Measurements from ENCODE around the gene CALCOCO2. TPM values are rescaled to one million over a fixed set of nuclear protein-coding genes. Genes with fewer than 3 reads are reported as not detected.

The CALCOCO2 gene
- polyA plus RNA-seq, 2 of the 4 experiments (the other 2 are of a cell fraction) = 71.6 to 194 TPM

DNA sequence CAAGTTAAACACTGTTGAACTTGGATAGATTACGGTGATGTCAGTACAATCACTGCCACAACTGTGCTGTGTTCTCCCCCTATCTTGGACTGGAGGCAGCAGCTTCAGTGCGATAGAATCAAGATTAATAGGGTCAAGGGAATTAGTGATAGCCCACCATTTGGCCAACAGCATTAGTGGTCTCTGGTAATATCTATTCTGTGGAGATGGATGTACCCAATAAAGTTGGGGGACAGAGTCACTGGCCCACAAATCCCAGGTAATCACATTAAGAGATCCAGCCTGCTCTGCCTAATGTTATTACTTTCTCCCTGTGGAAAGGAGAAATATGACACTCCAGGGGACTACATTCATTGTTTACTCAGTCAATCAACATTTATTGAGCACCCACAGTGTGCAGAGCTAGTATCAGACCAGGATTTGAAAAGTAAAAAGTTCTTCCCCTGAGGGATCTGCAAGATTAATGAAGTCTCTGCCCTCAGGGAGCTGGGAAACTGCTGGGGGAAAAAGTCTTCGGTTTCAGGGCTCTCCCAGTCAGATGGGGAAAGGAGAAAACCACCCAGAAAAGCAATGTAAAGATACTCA is 38.2 kb downstream of the CALCOCO2 start (continued):
- no peak for TF ChIP-seq ZC3H11A (IDR thresholded peaks at IDR 0.05)

DNA sequence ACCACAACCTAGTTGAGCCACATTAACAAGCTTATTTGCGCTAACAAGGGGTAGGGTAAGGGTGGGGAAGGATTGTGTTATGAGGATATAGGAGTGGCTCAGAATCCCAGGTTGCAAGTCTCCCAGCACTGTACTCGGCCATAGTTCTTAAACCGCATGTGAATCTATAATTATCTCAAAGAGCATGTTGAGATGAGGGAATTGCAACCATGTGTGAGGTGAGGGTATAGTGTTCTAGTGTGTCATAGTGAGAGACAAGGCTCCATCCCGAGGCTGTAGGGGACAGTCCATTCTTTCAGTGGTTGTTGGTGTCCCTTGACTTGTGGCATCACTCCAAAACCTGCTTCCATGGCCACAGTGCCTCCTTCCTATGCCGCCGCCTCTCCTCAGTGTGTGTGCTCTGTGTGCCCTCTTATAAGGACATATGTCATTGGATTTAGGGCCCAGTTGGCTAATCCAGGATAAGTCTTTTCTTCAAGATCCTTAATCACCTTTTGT is 39.0 kb downstream of the CALCOCO2 start:
- ChIA-PET CTCF (interaction anchor here (0.6 to 76.6 kb wide), 6 partner anchors 7 to 395 kb away, joined by 3 to 3251 read pairs (median 34); partner anchors contain the start of genes CALCOCO2 and TTLL6), POLR2A (no interaction called here)
- WGBS (ENCODE audit: missing lambda C conversion rate) = 83% methylated on average over 6 of the region's 6 CpGs
- ATAC-seq (no peak), FAIRE-seq (no peak), DNase-seq (ENCODE audit: low read depth in 1 of 2, low spot score in 1 of 2) (no peak)
- Histone ChIP-seq H3K4me1 (peaks cover 58% of the 10 kb centered on the region), H3K9me3 (no peaks in the 10 kb centered on the region), H3K27ac (peak overlapping the region; percentile 90 to 94), H3K4me3 (no peak overlapping the region), H3K4me2 (peak overlapping the region; percentile 82; the same call in 2 of the 3 replicates)
- TF ChIP-seq HOXB13 (CRISPR knock-in tag; IDR thresholded peaks at IDR 0.05; ENCODE audit: low read depth) = no peak
- TF ChIP-seq RNF2 (IDR thresholded peaks at IDR 0.05; ENCODE audit: borderline replicate concordance, low read depth) = no peak
- TF ChIP-seq BHLHE40 (IDR thresholded peaks at IDR 0.05; ENCODE audit: low read depth, low read length) = no peak
- TF ChIP-seq EHF (CRISPR knock-in tag; IDR thresholded peaks at IDR 0.05) = no peak
- TF ChIP-seq ZC3H11A (IDR thresholded peaks at IDR 0.05) = no peak
- no peak for TF ChIP-seq RFX5 (IDR thresholded peaks at IDR 0.05)
- no peak for TF ChIP-seq HDAC2 (IDR thresholded peaks at IDR 0.05)
- TF ChIP-seq HOXB5 (CRISPR knock-in tag; IDR thresholded peaks at IDR 0.05) = no peak

DNA sequence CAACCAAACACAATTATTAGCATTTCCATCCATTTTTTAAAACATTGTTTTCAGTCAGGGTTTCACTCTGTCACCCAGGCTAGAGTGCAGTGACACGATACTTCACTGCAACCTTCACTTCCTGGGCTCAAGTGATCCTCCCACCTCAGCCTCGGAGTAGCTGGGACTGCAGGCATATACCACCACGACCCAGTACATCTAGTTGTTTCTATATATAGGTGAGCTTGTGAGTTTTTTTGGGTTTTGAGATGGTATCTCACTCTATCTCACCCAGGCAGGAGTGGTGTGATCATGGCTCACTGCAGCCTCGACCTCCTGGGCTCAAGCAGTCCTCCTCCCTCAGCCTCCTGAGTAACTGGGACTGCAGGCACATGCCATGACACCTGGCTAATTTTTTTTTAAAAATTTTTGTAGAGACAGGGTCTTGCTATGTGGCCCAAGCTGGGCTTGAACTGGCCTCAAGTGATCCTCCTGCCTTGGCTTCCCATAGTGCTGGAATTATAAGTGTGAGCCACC is 40.3 kb downstream of the CALCOCO2 start:
- ChIA-PET CTCF (interaction anchor here (0.6 to 76.6 kb wide), 11 partner anchors 6 to 238 kb away, joined by 3 to 3251 read pairs (median 20); partner anchors contain the start of genes CALCOCO2, HOXB13, PRAC1 and PRAC2), POLR2A (no interaction called here)
- DNase-seq (ENCODE audit: low read depth in 1 of 2, low spot score in 1 of 2) = no peak
- TF ChIP-seq ESRRA (IDR thresholded peaks at IDR 0.05; ENCODE audit: borderline replicate concordance, low read length) (no peak), NPAS2 (CRISPR knock-in tag; IDR thresholded peaks at IDR 0.05; ENCODE audit: borderline replicate concordance) (no peak), JUNB (IDR thresholded peaks at IDR 0.05) (no peak), HEYL (CRISPR knock-in tag; IDR thresholded peaks at IDR 0.05) (no peak), NFE2L2 (conservative IDR thresholded peaks at IDR 0.05; ENCODE audit: low read length) (no peak), CBX8 (IDR thresholded peaks at IDR 0.05) (no peak), ZNF302 (CRISPR knock-in tag; IDR thresholded peaks at IDR 0.05) (no peak), FOSB (CRISPR knock-in tag; IDR thresholded peaks at IDR 0.05) (no peak), ZSCAN20 (CRISPR knock-in tag; IDR thresholded peaks at IDR 0.05) (no peak)
- TF ChIP-seq, protein P1, sequence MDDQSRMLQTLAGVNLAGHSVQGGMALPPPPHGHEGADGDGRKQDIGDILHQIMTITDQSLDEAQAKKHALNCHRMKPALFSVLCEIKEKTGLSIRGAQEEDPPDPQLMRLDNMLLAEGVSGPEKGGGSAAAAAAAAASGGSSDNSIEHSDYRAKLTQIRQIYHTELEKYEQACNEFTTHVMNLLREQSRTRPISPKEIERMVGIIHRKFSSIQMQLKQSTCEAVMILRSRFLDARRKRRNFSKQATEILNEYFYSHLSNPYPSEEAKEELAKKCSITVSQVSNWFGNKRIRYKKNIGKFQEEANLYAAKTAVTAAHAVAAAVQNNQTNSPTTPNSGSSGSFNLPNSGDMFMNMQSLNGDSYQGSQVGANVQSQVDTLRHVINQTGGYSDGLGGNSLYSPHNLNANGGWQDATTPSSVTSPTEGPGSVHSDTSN (IDR thresholded peaks at IDR 0.05) = no peak
- TF ChIP-seq, protein P2, sequence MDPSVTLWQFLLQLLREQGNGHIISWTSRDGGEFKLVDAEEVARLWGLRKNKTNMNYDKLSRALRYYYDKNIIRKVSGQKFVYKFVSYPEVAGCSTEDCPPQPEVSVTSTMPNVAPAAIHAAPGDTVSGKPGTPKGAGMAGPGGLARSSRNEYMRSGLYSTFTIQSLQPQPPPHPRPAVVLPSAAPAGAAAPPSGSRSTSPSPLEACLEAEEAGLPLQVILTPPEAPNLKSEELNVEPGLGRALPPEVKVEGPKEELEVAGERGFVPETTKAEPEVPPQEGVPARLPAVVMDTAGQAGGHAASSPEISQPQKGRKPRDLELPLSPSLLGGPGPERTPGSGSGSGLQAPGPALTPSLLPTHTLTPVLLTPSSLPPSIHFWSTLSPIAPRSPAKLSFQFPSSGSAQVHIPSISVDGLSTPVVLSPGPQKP (IDR thresholded peaks at IDR 0.05; ENCODE audit: low read depth, low read length) = no peak
- H3K27ac ChIP-seq = peak overlapping the region; percentile 90 to 94
- 67% methylated on average over 4 of the region's 4 CpGs for WGBS (ENCODE audit: missing lambda C conversion rate)
- H3K4me3 ChIP-seq = no peak overlapping the region
- FAIRE-seq = no peak
- ATAC-seq = peak in 1 of 2 experiments; percentile 15; a peak in 3 of 6 replicates
- H3K9me3 ChIP-seq = no peaks in the 10 kb centered on the region
- peaks cover 58% of the 10 kb centered on the region for H3K4me1 ChIP-seq
- peak overlapping the region; percentile 82 for H3K4me2 ChIP-seq

Data from A549 (cell line).